ENCODE data around the gene CNTNAP2.

GRCh38 chr7:147478796-147479195, 1362.2 kb downstream of the CNTNAP2 start:
- TF ChIP-seq KDM1A (IDR thresholded peaks at IDR 0.05), result no peak
- TF ChIP-seq EP300 (IDR thresholded peaks at IDR 0.05; ENCODE audit: low read length), result no peak
- no peak for TF ChIP-seq ZNF511 (CRISPR knock-in tag; IDR thresholded peaks at IDR 0.05)
- no peak for TF ChIP-seq USF2 (CRISPR knock-in tag; IDR thresholded peaks at IDR 0.05)
- TF ChIP-seq ZNF639 (CRISPR knock-in tag; conservative IDR thresholded peaks at IDR 0.05 in 1 of 2, IDR thresholded peaks at IDR 0.05 in 1 of 2), result no peak
- no peak for TF ChIP-seq MTF1 (CRISPR knock-in tag; IDR thresholded peaks at IDR 0.05; ENCODE audit: borderline replicate concordance)
- no peak for TF ChIP-seq CBFB (CRISPR knock-in tag; IDR thresholded peaks at IDR 0.05)
- TF ChIP-seq KLF1 (tag; IDR thresholded peaks at IDR 0.05), result no peak
- no peak for TF ChIP-seq KLF10 (CRISPR knock-in tag; IDR thresholded peaks at IDR 0.05)
